ENCODE data around the gene CTDSPL2.
"Not testable (repeated sequence)": the region's sequence is repeated elsewhere in the genome, so short reads cannot be mapped to it uniquely, and the experiment has no call there.

Gene CTDSPL2

GRCh38 chr15:44485880-44486279 is 58.5 kb downstream of the CTDSPL2 start:
- no peak for FAIRE-seq

- no peak for FAIRE-seq
Observed at GRCh38 chr15:44489464-44489863, 62.0 kb downstream of the CTDSPL2 start.

- FAIRE-seq = no peak
Observed at GRCh38 chr15:44490622-44491021, 63.2 kb downstream of the CTDSPL2 start.

GRCh38 chr15:44492040-44492439 is 64.6 kb downstream of the CTDSPL2 start:
- no peak for FAIRE-seq

- FAIRE-seq = no peak
Observed at GRCh38 chr15:44492672-44493071, 65.2 kb downstream of the CTDSPL2 start.

- FAIRE-seq = no peak
Observed at GRCh38 chr15:44495562-44495961, 68.1 kb downstream of the CTDSPL2 start.

- FAIRE-seq = no peak
Observed at GRCh38 chr15:44500555-44500954, 73.1 kb downstream of the CTDSPL2 start.

- FAIRE-seq = peak; percentile 96
Observed at GRCh38 chr15:44501768-44502366, 74.4 kb downstream of the CTDSPL2 start.

- no peak for FAIRE-seq
Observed at GRCh38 chr15:44516436-44516835, 89.0 kb downstream of the CTDSPL2 start.

GRCh38 chr15:44519537-44519936 is 92.1 kb downstream of the CTDSPL2 start:
- FAIRE-seq = peak; percentile 68

- no peak for FAIRE-seq
Observed at GRCh38 chr15:44525018-44525417, 97.6 kb downstream of the CTDSPL2 start.

GRCh38 chr15:44527241-44527640 is 99.8 kb downstream of the CTDSPL2 start:
- no peak for FAIRE-seq

- no peak for FAIRE-seq
Observed at GRCh38 chr15:44529864-44530604, 102.6 kb downstream of the CTDSPL2 start.

- FAIRE-seq = no peak
Observed at GRCh38 chr15:44530653-44531052, 103.2 kb downstream of the CTDSPL2 start.

- FAIRE-seq = not testable (repeated sequence)
Observed at GRCh38 chr15:44532275-44532674, 104.8 kb downstream of the CTDSPL2 start.

GRCh38 chr15:44532689-44533088 is 105.3 kb downstream of the CTDSPL2 start:
- no peak for FAIRE-seq

GRCh38 chr15:44535092-44535491 is 107.7 kb downstream of the CTDSPL2 start:
- FAIRE-seq = no peak

- no peak for FAIRE-seq
Observed at GRCh38 chr15:44535523-44536301, 108.3 kb downstream of the CTDSPL2 start.

- FAIRE-seq = no peak
Observed at GRCh38 chr15:44536302-44536961, 109.0 kb downstream of the CTDSPL2 start.

- no peak for FAIRE-seq
Observed at GRCh38 chr15:44536962-44537734, 109.7 kb downstream of the CTDSPL2 start, which contains the start of gene EIF3J. EIF3J (plus strand) TSS chr15:44537147; CDS start chr15:44537195, 48 bp downstream.

GRCh38 chr15:44537735-44538240 is 110.4 kb downstream of the CTDSPL2 start:
- FAIRE-seq = no peak

Measured in A204.1 (cell line).